H9 (cell line): ENCODE results near the gene LRMDA. TPM values are rescaled to one million over a fixed set of nuclear protein-coding genes. Genes with fewer than 3 reads are reported as not detected.

Experiments used
- DNase-seq: peaks from one replicate; pipeline ENCODE4 v3.0.0-alpha.2; 2017
- H2AFZ ChIP-seq: one replicate; pipeline ENCODE4 v1.6.1; 2013; ENCODE audit warnings: mild to moderate bottlenecking, low read length, control low read depth, moderate library complexity
- H2AK5ac ChIP-seq: 2 replicates; pipeline ENCODE4 v1.6.1; 2013; ENCODE audit warnings: low read length, control low read depth, mixed read lengths; ENCODE audit not compliant: insufficient read length
- H2BK120ac ChIP-seq: one replicate; pipeline ENCODE4 v1.6.1; 2013; ENCODE audit warnings: low read depth, mild to moderate bottlenecking, low read length, control low read depth, inconsistent platforms; ENCODE audit not compliant: poor library complexity, severe bottlenecking
- H2BK12ac ChIP-seq: 2 replicates; pipeline ENCODE4 v1.6.1; 2013; ENCODE audit warnings: low read length, control low read depth, mixed read lengths, low read depth; ENCODE audit not compliant: insufficient read length
- H2BK15ac ChIP-seq: 2 replicates; pipeline ENCODE4 v1.6.1; 2013; ENCODE audit warnings: low read depth, low read length, control low read depth
- H2BK20ac ChIP-seq: one replicate; pipeline ENCODE4 v1.6.1; 2013; ENCODE audit warnings: low read depth, mild to moderate bottlenecking, low read length, control low read depth, inconsistent platforms; ENCODE audit not compliant: poor library complexity, severe bottlenecking
- H2BK5ac ChIP-seq: 2 replicates; pipeline ENCODE4 v1.6.1; 2013; ENCODE audit warnings: low read length, control low read depth, mixed read lengths; ENCODE audit not compliant: insufficient read length
- H3K14ac ChIP-seq: 2 replicates; pipeline ENCODE4 v1.6.1; 2013; ENCODE audit warnings: low read length, control low read depth; ENCODE audit not compliant: insufficient read depth
- H3K18ac ChIP-seq: 2 replicates; pipeline ENCODE4 v1.6.1; 2013; ENCODE audit warnings: low read depth, mild to moderate bottlenecking, mixed read lengths, low read length, control low read depth; ENCODE audit not compliant: insufficient read length
- H3K23ac ChIP-seq: 2 replicates; pipeline ENCODE4 v1.6.1; 2013; ENCODE audit warnings: low read length, control low read depth, mixed read lengths, low read depth; ENCODE audit not compliant: insufficient read length
- H3K23me2 ChIP-seq: 2 replicates; pipeline ENCODE4 v1.6.1; 2013; ENCODE audit warnings: low read depth, mild to moderate bottlenecking, mixed read lengths, low read length, control low read depth; ENCODE audit not compliant: insufficient read length, poor library complexity, severe bottlenecking
- H3K27ac ChIP-seq: 2 replicates; pipeline ENCODE4 v1.5.1; 2013; ENCODE audit warnings: low read length, control low read depth, mixed read lengths, low read depth; ENCODE audit not compliant: insufficient read length
- H3K27me3 ChIP-seq: 2 replicates; pipeline ENCODE4 v1.6.1; 2013; ENCODE audit warnings: low read length, control low read depth, inconsistent platforms; ENCODE audit not compliant: insufficient read depth
- H3K4ac ChIP-seq: 2 replicates; pipeline ENCODE4 v1.6.1; 2013; ENCODE audit warnings: low read depth, mild to moderate bottlenecking, control low read depth, inconsistent platforms, low read length, moderate library complexity
- H3K4me1 ChIP-seq: 2 replicates; pipeline ENCODE4 v1.6.1; 2013; ENCODE audit warnings: low read length, control low read depth, inconsistent platforms; ENCODE audit not compliant: insufficient read depth
- H3K4me2 ChIP-seq: 2 replicates; pipeline ENCODE4 v1.6.1; 2013; ENCODE audit warnings: low read length, control low read depth, mixed read lengths; ENCODE audit not compliant: insufficient read length, insufficient read depth
- H3K56ac ChIP-seq: 2 replicates; pipeline ENCODE4 v1.6.1; 2013; ENCODE audit warnings: low read depth, mild to moderate bottlenecking, mixed read lengths, low read length, control low read depth; ENCODE audit not compliant: insufficient read length
- H3K79me1 ChIP-seq: 2 replicates; pipeline ENCODE4 v1.6.1; 2013; ENCODE audit warnings: low read depth, mild to moderate bottlenecking, moderate library complexity, low read length, control low read depth, inconsistent platforms; ENCODE audit not compliant: insufficient read depth, poor library complexity, severe bottlenecking
- H3K79me2 ChIP-seq: 2 replicates; pipeline ENCODE4 v1.6.1; 2013; ENCODE audit warnings: low read length, control low read depth, inconsistent platforms; ENCODE audit not compliant: insufficient read depth
- H3K9ac ChIP-seq: 2 replicates; pipeline ENCODE4 v1.6.1; 2013; ENCODE audit warnings: low read length, control low read depth, mixed read lengths; ENCODE audit not compliant: insufficient read length; ENCODE audit errors: extremely low read depth
- H3K9me3 ChIP-seq: one replicate; pipeline ENCODE4 v1.6.1; 2013; ENCODE audit warnings: low read depth, low read length, inconsistent platforms; ENCODE audit not compliant: control insufficient read depth
- H3T11ph ChIP-seq: one replicate; pipeline ENCODE4 v1.6.1; 2013; ENCODE audit warnings: mild to moderate bottlenecking, low read length, control low read depth, inconsistent platforms
- H4K20me1 ChIP-seq: one replicate; pipeline ENCODE4 v1.6.1; 2013; ENCODE audit not compliant: control insufficient read depth, insufficient read length, insufficient read depth
- H4K5ac ChIP-seq: 2 replicates; pipeline ENCODE4 v1.6.1; 2013; ENCODE audit warnings: low read depth, mild to moderate bottlenecking, mixed read lengths, low read length, control low read depth; ENCODE audit not compliant: insufficient read length
- H4K8ac ChIP-seq: replicated peaks from 2 replicates; pipeline ENCODE4 v1.6.1; 2013; ENCODE audit warnings: low read length, control low read depth, mixed read lengths, low read depth; ENCODE audit not compliant: insufficient read length
- H4K91ac ChIP-seq: 2 replicates; pipeline ENCODE4 v1.6.1; 2013; ENCODE audit warnings: low read depth, mild to moderate bottlenecking, moderate library complexity, mixed read lengths, low read length, control low read depth; ENCODE audit not compliant: insufficient read length
- H3K27ac Mint-ChIP-seq, 3 experiments: 2 replicates in 2 of 3; 3 replicates in 1 of 3; pipeline ENCODE4 v1.8.0; 2020 to 2021; ENCODE audit warnings: mixed read lengths in 3 of 3, mild to moderate bottlenecking in 1 of 3, moderate library complexity in 1 of 3
- H3K27me3 Mint-ChIP-seq: 2 replicates; pipeline ENCODE4 v1.8.0; 2021; ENCODE audit warnings: low read depth, mild to moderate bottlenecking, moderate library complexity, mixed read lengths
- H3K36me3 Mint-ChIP-seq, 3 experiments: 2 replicates in 2 of 3; 3 replicates in 1 of 3; pipeline ENCODE4 v1.8.0; 2020 to 2021; ENCODE audit warnings: low read depth in 3 of 3, mixed read lengths in 3 of 3; ENCODE audit not compliant: insufficient read depth in 1 of 3
- H3K4me1 Mint-ChIP-seq, 2 experiments: 2 replicates each; pipeline ENCODE4 v1.8.0; 2020; ENCODE audit warnings: mixed read lengths in 2 of 2
- H3K4me3 Mint-ChIP-seq, 2 experiments: 2 replicates in 1 of 2; 3 replicates in 1 of 2; pipeline ENCODE4 v1.8.0; 2020 to 2021; ENCODE audit warnings: mild to moderate bottlenecking in 2 of 2, mixed read lengths in 2 of 2, moderate library complexity in 1 of 2
- H3K9me3 Mint-ChIP-seq, 2 experiments: 2 replicates in 1 of 2; 3 replicates in 1 of 2; pipeline ENCODE4 v1.8.0; 2020; ENCODE audit warnings: mild to moderate bottlenecking in 2 of 2, mixed read lengths in 2 of 2, moderate library complexity in 1 of 2
- CTCF ChIP-seq: fragments of 200-600 bp; sonication (generic); conservative IDR thresholded peaks from 3 replicates; pipeline ENCODE4 v1.8.0; 2021; ENCODE audit warnings: antibody characterized with exemption, mild to moderate bottlenecking
- WGBS: extraction: QIAGEN DNeasy Blood & Tissue Kit; methylation state at CpG from one replicate; pipeline ENCODE4 v1.1.7; 2013; ENCODE audit warnings: missing lambda C conversion rate, low lambda C conversion rate, mixed read lengths; ENCODE audit not compliant: insufficient read length; ENCODE audit errors: extremely low coverage; 5-methylcytosine and 5-hydroxymethylcytosine counted together
- total RNA-seq: library from RNA; stranded (reverse); gene quantifications from 2 replicates; pipeline ENCODE4 v1.2.1, GENCODE V29; 2021

LRMDA gene
- total RNA-seq, 1 experiment from 2014 or later = 1.8 TPM

- no peak overlapping the region for H3K9ac ChIP-seq
- H3K36me3 Mint-ChIP-seq = no peaks in the 10 kb centered on the region
- no peaks in the 10 kb centered on the region for H3K27me3 ChIP-seq
- H3K79me1 ChIP-seq = no peaks in the 10 kb centered on the region
- H3K56ac ChIP-seq = no peak overlapping the region
- H2BK15ac ChIP-seq = no peak overlapping the region
- no peak overlapping the region for H2AFZ ChIP-seq
- WGBS = no CpG with 5 or more reads among the region's 6 CpGs
- no peaks in the 10 kb centered on the region for H4K20me1 ChIP-seq
- H3K79me2 ChIP-seq = no peaks in the 10 kb centered on the region
- no peaks in the 10 kb centered on the region for H3K9me3 ChIP-seq
- no peak overlapping the region for H4K5ac ChIP-seq
- no peak overlapping the region for H2BK12ac ChIP-seq
- no peaks in the 10 kb centered on the region for H3K27me3 Mint-ChIP-seq
- H2BK20ac ChIP-seq = no peak overlapping the region
- no peak overlapping the region for H4K8ac ChIP-seq
- H3K4me1 Mint-ChIP-seq = peaks cover 11 to 12% of the 10 kb centered on the region in 2 experiments
- no peaks in the 10 kb centered on the region; a peak in 1 of 5 replicates for H3K9me3 Mint-ChIP-seq
- no peak overlapping the region for H3T11ph ChIP-seq
- H3K4me1 ChIP-seq = peaks cover 7% of the 10 kb centered on the region; the same call in 1 of the 2 replicates
- H3K23ac ChIP-seq = no peak overlapping the region
- H3K4me3 Mint-ChIP-seq = no peak overlapping the region
- no peak overlapping the region for H3K4me2 ChIP-seq
- H2AK5ac ChIP-seq = no peak overlapping the region
- H3K27ac Mint-ChIP-seq = peak overlapping the region in 1 of 3 experiments; percentile 10; a peak in 1 of 7 replicates
- no peak overlapping the region for H2BK5ac ChIP-seq
- no peak for DNase-seq
- H3K18ac ChIP-seq = no peak overlapping the region
- no peak overlapping the region for H4K91ac ChIP-seq
- H3K4ac ChIP-seq = no peak overlapping the region
- H3K14ac ChIP-seq = no peak overlapping the region
- no peak overlapping the region for H3K27ac ChIP-seq
- H3K23me2 ChIP-seq = no peaks in the 10 kb centered on the region
- no peak for TF ChIP-seq CTCF
- H2BK120ac ChIP-seq = no peak overlapping the region
Measured at GRCh38 chr10:76396134-76396533, 964.7 kb downstream of the LRMDA start.
